HG03175 (cell line): ENCODE measurements around the gene SPATA2.

Experiments
- ATAC-seq: cut with Tn5 transposase; IDR thresholded peaks from one replicate; pipeline ENCODE4 v1.9.1; 2021; ENCODE audit warnings: mild to moderate bottlenecking, moderate library complexity; ENCODE audit not compliant: unreplicated experiment

The SPATA2 gene

DNA sequence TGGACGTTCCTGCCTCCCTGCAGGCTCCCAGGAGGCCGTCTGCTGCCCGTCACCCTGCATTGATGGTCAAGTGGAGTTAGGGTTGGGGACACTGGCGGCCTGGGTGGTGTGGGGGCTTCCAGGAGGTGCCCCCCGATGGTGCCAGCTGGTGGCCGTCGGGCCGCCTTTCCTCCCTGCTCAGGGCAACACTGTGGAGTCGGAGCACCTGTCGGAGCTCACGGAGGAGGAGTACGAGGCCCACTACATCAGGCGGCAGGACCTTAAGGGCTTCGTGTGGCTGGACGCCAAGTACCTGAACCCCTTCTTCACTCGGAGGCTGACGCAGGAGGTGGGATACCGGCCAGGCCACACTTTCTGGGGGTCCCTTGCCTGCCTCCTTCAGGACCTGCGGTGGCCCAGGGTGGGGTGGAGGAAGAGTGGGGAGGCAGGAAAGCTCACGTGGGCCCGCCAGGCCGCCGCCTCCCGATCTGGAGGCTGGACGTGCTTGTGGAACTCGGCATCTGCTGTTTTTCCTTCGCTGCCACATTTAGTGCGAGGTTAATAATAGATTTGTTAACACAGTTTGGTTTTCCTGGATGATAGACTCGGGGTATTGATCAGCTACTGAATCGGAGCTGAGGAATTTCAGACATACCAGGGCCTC, 28.6 kb downstream of the SPATA2 start:
- no peak for ATAC-seq

DNA sequence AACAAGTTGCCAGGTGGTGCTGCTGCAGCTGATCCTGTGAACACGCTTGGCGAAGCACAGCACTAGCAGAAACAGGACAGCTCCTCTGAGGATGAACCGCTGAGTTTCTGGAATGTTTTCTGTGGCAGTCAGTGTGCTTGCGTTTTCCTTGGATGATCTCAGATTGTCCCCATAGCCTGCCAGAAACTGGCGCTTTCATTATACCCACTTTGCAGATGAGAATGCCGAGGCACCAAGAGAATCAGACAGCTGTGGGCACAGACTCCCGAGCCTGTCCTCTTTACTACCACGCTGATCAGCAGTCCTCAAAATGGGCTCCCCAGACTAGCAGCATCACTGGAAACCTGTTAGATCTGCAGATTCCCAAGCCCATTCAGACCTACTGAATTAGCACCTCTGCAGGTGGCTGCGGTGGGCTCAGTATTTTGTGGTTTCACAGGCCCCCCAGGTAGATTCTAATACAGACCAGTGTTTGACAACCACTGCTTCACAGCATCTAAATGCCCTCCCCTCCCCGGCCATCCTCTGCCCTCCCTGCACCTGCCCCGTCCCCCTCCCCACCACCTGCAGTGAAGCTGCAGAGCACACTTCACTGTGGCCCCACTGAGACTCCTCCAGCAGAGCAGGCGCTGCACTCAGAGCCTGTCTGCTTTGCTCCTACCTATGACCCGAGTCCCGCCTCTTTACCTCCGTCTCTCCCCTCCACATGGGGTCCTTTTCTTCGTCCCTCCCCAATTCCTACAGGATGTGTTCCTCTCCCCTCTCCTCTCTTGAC, 29.6 kb downstream of the SPATA2 start:
- ATAC-seq, result no peak

DNA sequence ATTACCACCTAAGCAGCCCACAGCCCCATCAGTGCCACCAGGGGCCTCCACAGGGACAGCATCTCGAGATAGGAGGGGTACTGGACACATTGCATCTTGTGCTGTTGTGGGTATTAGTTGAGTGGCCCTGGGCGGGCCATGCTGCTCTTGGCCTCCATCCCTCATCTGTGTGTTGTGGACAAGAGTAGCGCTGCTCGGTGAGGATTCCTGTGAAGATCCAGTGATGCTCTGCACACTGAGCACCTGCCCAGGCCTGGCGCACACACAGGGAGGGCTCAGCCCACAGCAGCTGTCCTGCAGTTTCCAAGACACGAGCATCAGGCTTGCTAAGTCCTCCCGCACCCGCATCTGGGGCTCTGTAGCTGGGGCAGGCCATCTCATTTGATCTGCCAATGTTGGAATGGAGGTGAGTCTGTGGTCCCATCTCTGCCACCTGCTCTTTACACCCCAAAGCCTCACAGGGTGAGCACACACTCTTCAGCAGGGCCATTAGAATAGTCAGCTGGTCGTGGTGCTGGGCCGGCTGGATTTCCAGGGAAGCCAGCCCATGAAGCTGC, 32.0 kb downstream of the SPATA2 start:
- no peak for ATAC-seq

DNA sequence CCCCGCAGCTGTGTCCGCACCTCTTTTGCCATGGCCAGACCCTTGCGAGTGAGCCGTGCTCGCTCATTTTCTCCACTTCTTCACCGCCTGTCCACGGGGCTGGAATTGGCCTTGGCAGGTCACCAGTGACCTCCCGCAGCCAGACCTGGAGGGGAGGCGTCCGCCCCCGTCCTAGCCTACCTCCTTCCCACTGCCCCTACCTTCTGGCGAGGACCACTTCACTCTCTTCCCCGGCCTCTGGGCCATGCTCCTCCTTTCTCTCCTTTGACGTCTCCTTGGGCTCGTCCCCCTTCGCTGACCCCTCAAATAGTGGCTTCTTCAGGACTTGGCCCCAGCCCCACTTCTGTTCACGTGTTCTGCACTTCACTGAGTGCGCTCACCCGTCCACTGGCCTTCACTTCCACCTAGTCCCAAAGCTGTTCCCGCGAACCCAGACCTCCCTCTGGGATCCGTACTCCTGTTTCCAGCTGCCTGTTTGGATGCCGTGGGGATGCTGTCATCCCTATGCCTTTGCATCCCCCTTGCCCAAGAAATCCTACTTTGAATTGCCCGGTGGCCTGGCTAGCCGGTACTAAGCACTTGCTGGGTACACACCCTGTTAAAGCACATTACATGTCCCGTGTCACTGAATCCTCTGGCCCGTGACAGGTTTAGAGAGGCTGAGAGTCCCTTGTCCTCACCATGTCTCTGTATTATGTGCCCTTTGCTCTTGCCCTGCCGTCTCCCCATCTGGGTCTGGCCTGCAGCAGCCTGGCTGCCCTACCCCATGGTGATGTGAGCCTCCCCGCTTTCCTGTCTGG, 33.0 kb downstream of the SPATA2 start:
- no peak for ATAC-seq

DNA sequence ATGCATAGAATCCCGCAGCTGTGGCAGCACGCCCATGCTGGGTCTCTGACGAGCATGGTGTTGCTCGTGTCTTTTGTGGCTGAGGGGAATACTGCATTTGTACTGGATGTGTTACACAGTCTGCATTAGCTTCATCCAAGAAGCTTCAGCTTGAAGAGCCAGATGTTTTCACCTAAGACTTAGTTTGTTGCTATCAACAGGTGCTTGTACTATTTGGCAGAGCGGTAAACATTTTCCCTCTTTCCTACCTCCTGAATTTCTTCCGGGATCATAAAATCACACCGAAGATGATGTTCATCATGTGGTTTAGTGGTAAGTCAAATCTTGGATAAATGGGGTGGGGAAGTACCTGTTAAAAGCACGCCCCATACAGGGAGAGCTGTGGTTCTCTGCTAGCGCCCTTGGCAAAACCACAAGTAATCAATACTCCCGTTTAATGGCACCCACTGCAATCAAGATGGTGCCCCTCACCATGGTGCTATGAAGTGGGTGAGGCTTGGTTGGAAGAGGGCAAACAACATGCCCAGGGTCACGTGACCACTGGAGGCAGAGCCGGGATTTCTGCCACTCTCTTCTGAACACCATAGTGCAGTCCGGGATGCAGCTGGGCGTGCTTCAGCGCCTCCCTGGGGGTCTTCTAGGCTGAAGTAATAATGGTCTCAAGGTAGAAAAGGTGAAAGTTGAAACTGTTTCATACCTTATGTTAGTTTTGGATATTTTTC, 34.4 kb downstream of the SPATA2 start:
- ATAC-seq, result no peak

DNA sequence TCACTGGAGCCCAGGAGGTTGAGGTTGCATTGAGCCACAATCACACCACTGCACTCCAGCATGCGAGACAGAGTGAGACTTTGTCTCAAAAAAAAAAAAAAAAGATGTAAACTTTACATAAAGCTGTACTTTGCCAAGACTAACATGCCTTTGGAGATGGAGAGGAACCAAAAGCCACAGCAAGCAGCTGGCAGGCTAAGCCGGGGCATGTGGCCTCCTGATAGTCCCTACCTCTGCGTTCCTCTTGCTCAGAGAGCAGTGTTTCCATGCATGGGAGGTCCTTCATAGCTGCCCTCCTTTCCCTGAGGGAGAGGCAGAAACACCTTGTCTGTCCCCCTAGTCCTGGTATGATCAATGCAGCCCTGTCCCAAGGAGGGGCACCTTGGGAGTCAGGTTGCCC, 35.2 kb downstream of the SPATA2 start:
- no peak for ATAC-seq

DNA sequence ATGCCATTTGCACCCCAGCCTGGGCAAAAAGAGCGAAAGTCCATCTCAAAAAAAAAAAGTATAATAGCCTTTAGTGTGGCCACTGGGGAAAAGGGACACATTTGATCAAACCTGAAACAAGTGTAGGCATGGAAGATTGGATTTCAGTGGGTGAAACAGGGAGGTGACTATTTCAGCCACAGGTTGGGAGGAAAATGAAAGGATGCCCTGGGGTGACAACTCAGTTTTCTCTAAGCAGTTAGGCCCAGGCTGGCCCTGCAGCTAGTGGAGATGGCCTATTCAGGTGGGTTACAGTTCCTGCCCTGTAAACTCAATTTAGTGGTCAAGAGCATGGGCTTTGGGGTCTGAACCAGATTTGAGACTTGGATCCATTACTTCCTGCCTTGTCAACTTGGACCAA, 36.4 kb downstream of the SPATA2 start:
- no peak for ATAC-seq

DNA sequence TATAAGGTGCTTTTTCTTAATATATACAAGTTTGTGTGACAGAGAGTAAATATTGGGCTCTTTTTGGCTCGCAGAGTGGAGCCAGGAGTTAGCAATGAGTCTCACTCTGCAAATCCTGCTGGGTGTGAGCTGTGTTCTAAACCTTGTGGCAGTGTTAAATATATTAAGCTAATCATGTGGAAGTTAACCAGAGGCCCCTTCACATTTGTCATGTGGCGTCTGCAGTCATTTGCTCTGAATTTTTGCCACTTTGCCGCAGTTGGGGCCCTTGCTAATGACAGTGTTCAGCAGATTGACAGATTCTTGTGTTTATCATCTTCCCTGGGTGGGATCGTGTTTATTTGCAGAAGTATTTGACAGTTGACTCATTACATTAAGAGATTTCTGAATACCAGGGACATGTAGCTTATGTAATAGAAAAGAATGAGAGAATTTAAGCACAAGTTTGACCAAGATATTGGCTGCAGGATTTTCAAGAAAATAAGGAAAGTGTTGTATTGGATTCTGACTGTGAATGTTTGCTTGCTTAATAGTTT, 37.9 kb downstream of the SPATA2 start:
- ATAC-seq, result no peak

DNA sequence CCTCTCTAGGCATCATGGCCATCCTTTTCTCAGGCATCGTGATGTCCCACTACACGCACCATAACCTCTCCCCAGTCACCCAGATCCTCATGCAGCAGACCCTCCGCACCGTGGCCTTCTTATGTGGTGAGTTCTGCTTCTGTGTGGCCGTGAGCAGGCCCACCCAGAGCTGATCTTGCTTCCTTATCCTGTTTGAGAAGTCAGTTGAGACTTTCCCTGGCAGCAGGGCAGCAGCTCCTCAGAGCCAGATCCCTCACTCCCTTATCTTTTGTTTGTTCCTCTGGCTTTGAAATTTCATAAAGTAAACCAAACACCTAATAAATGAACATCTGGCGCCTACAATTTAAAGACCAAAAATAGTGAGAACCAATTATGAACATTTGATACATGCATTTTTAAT, 40.6 kb downstream of the SPATA2 start:
- ATAC-seq, result no peak

DNA sequence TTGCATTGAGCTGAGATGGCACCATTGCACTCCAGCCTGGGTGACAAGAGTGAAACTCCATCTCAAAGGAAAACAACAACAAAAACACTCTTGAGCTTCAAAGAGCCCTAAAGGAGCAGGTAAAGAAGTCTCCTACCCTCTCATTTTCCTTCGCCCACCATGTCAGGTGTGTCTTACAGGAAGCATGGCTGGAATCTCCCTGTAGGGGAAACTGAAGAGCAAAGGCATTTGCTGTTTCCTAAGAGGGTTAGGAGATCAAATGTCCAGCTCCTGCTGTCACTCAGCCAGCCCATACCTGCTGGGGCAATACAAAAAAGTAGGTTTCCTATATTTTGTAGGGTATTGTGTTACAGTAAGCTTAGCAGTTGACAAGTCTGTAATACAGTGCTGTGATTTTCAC, 43.3 kb downstream of the SPATA2 start:
- no peak for ATAC-seq

DNA sequence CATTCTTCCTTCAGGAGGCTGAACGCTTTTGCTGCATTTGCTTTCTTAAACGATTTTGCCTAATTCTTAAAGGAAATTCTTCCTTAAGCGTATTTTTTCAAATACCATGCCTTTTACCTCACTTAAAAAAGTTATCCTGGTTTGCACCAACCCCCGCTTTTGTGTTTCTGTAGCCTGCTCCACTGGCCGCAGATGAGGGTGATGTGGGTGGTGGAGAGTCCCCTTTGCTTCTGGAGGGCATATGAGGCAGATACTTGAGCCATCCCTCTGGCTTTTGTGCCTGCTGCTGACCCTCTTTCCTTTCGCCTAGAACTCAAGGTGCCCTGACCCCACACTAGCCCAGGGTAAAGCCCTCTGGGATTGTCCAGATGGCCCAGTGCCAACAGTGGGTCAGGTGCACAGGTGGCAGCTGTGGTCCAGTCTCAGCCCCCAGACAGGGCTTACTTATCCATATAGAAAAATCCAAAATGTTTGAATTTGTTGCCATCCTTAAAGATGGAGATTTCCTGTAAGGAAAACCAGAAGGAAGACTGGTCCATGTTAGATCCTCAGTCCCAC, 43.9 kb downstream of the SPATA2 start:
- no peak for ATAC-seq

DNA sequence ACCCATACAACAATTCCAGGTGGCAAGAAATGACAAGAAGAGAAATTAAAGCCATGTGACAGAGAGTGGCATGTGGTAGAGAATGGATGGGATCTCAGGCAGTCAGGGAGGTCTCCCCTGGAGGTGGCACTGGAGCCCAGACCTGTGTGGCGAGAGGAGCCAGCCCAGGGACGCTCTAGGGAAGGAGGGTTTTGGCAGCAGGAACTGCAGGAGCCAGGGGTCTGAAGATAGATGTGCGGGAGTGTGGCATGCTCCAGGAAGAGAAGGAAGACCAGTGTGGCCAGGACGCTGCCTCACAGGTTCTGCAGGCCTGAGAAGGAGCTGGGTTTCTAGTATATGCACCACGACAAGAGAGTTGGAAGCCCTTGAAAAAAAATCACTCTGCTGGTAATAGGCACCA, 45.1 kb downstream of the SPATA2 start:
- no peak for ATAC-seq

DNA sequence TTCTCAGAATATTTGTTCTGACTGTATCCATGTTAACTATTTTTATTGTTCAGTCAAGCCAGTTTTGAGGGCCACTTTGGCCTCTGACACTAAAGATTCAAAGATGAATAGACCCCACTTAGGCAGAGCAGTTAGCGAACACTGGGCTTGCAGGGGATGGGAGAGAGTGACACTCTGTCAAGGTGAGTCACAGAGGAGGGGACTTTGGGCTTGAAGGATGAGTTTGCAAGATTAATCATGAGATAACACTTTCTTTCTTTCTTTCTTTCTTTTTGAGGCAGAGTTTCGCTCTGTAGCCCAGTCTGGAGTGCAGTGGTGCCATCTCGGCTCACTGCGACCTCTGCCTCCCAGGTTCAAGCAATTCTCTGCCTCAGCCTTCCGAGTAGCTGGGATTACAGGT, 46.4 kb downstream of the SPATA2 start:
- ATAC-seq, result no peak

DNA sequence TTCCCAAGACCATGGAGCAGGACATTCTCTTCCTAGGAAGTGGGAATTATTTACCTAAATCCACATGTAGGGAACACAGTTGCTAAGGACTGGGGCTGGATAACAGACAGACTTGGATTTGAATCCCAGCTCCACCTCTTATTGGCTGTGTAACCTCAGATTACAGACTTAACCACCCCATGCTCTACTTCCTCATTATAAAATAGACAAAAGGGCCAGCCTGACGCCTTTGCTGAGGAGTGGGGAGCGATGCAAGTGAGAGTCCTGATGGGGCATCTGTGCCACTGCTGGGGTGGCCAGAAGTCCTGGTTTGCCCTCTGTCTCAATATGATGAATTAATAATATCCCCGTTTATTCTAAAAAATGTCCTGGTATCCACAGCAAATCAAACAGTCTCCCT, 46.8 kb downstream of the SPATA2 start:
- no peak for ATAC-seq

DNA sequence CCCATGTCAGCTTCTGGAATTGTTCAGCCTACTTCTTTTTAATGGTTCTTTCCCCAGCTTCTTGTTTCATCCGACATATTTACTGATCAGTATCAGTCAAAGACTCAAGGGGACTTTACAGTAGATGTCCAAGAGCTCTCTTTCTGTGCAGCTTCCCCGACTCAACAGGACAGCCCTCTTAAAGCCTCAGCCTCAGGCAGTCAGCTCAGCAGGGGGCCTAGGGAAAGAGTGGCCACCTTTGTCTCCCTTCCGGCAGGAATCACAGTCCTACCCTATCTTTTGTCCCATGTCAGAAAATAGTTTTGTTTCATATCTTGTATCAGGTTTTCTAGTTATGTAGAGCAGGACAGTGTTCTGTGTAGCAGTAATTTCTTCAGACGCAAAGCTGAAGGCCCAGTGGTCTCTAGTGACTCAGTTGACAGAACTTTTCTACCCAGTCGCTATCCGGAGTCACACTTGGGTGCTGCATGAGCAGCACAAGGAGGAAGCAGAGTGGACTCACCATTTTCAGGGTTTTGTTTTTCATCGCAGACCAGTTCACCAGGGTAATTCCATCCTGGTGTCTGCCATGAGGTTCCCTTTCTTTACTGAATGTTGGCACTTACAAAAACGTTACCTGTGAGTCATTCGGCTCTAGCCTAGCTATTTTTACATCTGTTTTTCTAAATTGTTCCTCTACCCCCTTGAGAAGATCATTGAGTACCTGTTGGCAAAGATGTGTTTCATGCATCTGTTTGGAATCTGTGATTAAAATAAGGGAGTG, 47.7 kb downstream of the SPATA2 start:
- no peak for ATAC-seq

DNA sequence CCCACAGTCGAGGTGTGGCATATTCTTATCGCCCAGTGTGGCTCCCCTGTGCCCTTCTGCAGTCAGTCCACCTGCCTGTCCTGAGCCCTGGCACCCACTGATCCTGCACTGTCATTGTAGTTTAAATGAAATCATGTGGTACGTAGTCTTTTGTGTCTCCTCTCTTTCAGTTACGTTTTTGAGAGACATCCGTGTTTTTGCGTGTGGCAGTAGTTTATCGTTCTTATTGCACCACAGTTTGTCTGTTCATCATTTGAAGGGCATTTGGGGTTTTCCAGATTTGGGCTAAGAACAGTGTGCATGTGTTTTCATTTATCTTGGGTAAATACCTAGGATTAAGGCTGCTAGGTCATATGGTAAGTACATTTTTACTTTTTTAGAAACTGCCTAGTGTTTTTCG, 49.3 kb downstream of the SPATA2 start:
- no peak for ATAC-seq

DNA sequence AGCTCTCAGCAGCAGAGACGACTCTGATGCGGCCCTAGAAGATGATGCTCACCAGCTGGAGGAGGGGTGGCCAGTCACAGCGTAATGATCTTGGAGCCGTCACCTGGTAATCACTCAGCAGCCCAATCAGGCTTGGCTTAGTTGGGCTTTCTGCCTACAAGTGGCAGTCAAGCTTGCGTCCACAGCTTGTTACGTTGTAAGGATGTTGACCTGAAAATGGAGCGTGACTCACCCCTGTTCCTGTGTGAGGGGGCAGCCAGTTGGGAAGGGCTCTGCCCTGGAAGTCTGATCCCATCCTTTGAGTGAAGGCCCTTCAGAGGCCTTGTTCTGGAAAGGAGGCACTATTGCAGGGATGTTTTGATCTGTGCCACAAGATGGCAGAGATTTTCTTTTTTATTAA, 49.8 kb downstream of the SPATA2 start:
- ATAC-seq, result no peak

DNA sequence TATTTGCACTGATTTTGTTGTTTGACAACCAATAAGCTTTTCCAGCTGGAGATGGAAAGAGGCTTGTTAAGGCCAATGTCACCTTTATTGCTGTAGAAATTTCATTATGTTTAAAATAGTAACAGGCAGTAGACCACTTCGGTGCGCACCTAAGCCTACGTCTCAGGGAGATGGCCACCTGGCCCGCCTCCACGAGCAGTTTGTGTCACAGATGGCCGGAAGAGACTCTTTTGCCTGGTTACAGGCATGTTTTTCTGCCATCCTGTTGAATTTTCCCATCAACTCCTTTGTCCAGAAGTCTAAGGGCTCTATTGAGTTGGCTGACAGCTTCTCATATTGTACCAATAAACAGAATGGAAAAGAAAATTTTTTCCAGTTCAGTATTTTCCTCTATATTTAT, 51.7 kb downstream of the SPATA2 start:
- ATAC-seq, result no peak

DNA sequence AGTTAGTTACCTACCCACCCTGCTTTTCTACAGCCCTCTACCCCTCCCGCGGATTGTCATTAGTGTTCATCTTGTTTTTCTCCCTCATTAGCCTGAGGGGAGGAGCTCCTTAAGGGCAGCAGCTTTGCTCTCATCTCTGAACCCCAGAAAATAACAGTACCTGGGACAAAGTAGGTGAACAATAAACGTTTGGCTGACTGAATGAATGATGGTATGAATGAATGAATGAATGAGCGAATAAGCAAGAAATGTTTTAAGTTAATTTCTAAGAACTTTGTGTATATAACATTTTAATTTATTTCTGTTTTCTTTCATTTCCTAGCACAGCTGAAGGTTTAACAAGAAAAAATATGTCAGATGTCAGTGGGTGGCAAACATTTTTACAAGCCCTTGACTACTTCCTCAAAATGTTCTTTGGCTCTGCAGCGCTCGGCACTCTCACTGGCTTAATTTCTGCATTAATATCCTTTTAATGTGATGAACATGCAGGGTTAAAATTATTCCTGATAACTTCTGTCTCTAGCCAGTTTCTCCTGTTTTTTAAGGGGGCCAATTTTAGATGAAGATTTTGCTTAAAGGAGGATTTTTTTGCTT, 52.6 kb downstream of the SPATA2 start:
- ATAC-seq, result no peak
